ENCODE measurements around the gene BCOR.

DNA sequence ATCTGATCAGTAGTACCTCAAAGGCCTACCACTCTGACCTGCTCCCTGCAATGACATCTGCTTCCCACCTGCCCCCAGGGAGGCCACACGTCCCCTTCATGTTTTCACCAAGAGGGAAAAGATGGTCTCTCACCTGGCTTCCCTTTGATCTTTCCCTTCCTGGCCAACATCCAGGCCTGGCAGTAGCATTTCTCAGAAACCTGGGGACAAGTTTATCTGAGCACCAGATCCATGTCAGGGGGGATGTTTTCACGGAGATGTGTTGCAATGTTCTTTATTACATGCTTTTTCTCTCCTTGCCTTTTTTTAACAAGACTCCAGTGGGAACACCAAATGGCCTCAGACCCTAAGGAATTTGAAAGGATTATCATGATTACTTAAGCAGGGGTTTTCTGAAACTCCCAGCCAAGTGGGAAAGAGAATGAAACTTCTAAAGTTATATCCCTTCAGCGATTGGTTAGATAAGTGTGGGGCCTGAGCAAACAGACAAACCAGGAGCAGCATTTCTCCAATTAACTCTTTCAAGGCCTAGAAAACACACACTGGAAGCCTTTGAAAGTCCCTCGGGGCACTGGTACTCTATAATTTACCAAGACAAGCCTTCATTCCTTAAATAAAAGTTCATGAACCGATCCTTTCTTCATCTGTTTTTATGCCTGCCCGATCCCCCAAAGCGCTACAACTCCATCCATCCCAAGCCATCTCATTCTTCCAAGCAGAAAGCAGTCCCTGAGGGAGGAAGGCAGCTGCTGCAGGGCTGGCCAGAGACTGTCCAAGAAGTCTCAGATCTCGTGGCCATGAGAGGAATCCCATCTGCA is 94.1 kb downstream of the BCOR start:
- TF ChIP-seq, protein P1, sequence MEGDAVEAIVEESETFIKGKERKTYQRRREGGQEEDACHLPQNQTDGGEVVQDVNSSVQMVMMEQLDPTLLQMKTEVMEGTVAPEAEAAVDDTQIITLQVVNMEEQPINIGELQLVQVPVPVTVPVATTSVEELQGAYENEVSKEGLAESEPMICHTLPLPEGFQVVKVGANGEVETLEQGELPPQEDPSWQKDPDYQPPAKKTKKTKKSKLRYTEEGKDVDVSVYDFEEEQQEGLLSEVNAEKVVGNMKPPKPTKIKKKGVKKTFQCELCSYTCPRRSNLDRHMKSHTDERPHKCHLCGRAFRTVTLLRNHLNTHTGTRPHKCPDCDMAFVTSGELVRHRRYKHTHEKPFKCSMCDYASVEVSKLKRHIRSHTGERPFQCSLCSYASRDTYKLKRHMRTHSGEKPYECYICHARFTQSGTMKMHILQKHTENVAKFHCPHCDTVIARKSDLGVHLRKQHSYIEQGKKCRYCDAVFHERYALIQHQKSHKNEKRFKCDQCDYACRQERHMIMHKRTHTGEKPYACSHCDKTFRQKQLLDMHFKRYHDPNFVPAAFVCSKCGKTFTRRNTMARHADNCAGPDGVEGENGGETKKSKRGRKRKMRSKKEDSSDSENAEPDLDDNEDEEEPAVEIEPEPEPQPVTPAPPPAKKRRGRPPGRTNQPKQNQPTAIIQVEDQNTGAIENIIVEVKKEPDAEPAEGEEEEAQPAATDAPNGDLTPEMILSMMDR (conservative IDR thresholded peaks at IDR 0.05; ENCODE audit: low read depth, low read length): no peak
- TF ChIP-seq MAFK (IDR thresholded peaks at IDR 0.05; ENCODE audit: low read depth, low read length) (no peak), RFX5 (IDR thresholded peaks at IDR 0.05; ENCODE audit: low read depth, low read length) (no peak), POLR2A (IDR thresholded peaks at IDR 0.05; ENCODE audit: low read depth, low read length) (no peak), SMC3 (IDR thresholded peaks at IDR 0.05; ENCODE audit: low read depth, low read length) (no peak), FOS (IDR thresholded peaks at IDR 0.05; ENCODE audit: low read depth, low read length) (no peak), RCOR1 (IDR thresholded peaks at IDR 0.05; ENCODE audit: insufficient replicate concordance, low read length) (no peak)
